GM12878 (cell line): ENCODE data around the gene KIF4B. TPM values are rescaled to one million over a fixed set of nuclear protein-coding genes. Genes with fewer than 3 reads are reported as not detected.
"Not testable (repeated sequence)": the region's sequence is repeated elsewhere in the genome, so short reads cannot be mapped to it uniquely, and the experiment has no call there.

ENCODE experiments used
- ATAC-seq: fragments of 200-7000 bp; cut with Tn5 transposase; 3 replicates; pipeline ENCODE4 v1.9.1; 2020; ENCODE audit warnings: mild to moderate bottlenecking, moderate library complexity
- BruUV-seq: library from RNA; stranded (reverse); fragments of 400-500 nt; replicated peaks from 2 replicates; lab custom pipeline; 2021; lab: Mats Ljungman, UMichigan
- CTCF ChIA-PET: fragments of 300-600 bp; sonication (Branson Sonifier 250); formaldehyde crosslinking; extraction: SDS; loops from one replicate; lab custom pipeline; 2021; ENCODE audit warnings: inconsistent platforms; lab: Yijun Ruan, JAX
- POLR2A ChIA-PET: fragments of 350-600 bp; formaldehyde crosslinking; extraction: SDS; loops from one replicate; lab custom pipeline; 2021; ENCODE audit warnings: inconsistent platforms; lab: Charles Lee
- RAD21 ChIA-PET: fragments of 300-600 bp; sonication (Branson Sonifier 250); formaldehyde crosslinking; loops from one replicate; lab custom pipeline; 2023; ENCODE audit warnings: antibody characterized with exemption; ENCODE audit not compliant: unreplicated experiment; lab: Charles Lee
- SMC1A ChIA-PET: fragments of 300-600 bp; sonication (Branson Sonifier 250); formaldehyde crosslinking; loops from one replicate; lab custom pipeline; 2023; ENCODE audit not compliant: unreplicated experiment, uncharacterized antibody; lab: Charles Lee
- DNase-seq: peaks from one replicate; pipeline ENCODE4 v3.0.0-alpha.2; 2011; ENCODE audit warnings: low read depth, low spot score
- FAIRE-seq: peaks from 3 replicates; lab custom pipeline; 2011; peaks lifted over from hg19 to GRCh38; lab: Jason Lieb, UNC
- H2AFZ ChIP-seq: 2 replicates; pipeline ENCODE4 v1.6.0; 2011; ENCODE audit warnings: low read depth, low read length, control low read depth; ENCODE audit not compliant: control insufficient read depth
- H3K27ac ChIP-seq: 2 replicates; pipeline ENCODE4 v1.5.1; 2011; ENCODE audit warnings: control low read depth; ENCODE audit not compliant: control insufficient read depth, insufficient read depth
- H3K27me3 ChIP-seq, 2 experiments: replicated peaks in 1 of 2; 2 replicates each; pipeline versions ENCODE4 v1.6.0 to v1.6.1; 2011; ENCODE audit warnings: low read length in 1 of 2; ENCODE audit not compliant: control insufficient read depth in 2 of 2, insufficient read depth in 2 of 2
- H3K36me3 ChIP-seq, 2 experiments: 2 replicates each; pipeline ENCODE4 v1.5.1; 2011; ENCODE audit warnings: low read length in 1 of 2; ENCODE audit not compliant: control insufficient read depth in 2 of 2, insufficient read depth in 2 of 2
- H3K4me1 ChIP-seq: 2 replicates; pipeline ENCODE4 v1.6.1; 2011; ENCODE audit warnings: mild to moderate bottlenecking, low read length, moderate library complexity, mixed read lengths; ENCODE audit not compliant: control insufficient read depth, insufficient read depth
- H3K4me2 ChIP-seq: 2 replicates; pipeline ENCODE4 v1.6.0; 2011; ENCODE audit warnings: control low read depth; ENCODE audit not compliant: control insufficient read depth, insufficient read depth
- H3K4me3 ChIP-seq: fragments of 200-600 bp; sonication (generic); 2 replicates; pipeline ENCODE4 v1.5.1; 2016
- H3K79me2 ChIP-seq: 2 replicates; pipeline ENCODE4 v1.6.0; 2011; ENCODE audit warnings: low read length; ENCODE audit not compliant: control insufficient read depth, insufficient read depth
- H3K9ac ChIP-seq: 2 replicates; pipeline ENCODE4 v1.8.0; 2011; ENCODE audit warnings: low read length, control low read depth, mixed read lengths; ENCODE audit not compliant: control insufficient read depth, insufficient read depth
- H3K9me3 ChIP-seq: replicated peaks from 3 replicates; pipeline ENCODE4 v1.5.1; 2011; ENCODE audit warnings: mild to moderate bottlenecking, low read length; ENCODE audit not compliant: control insufficient read depth, insufficient read depth
- H4K20me1 ChIP-seq: 2 replicates; pipeline ENCODE4 v1.6.0; 2011; ENCODE audit not compliant: control insufficient read depth, insufficient read depth
- CTCF ChIP-seq, 3 experiments: IDR thresholded peaks in 2 of 3; conservative IDR thresholded peaks in 1 of 3; 2 replicates each; pipeline ENCODE4 v1.5.1; 2011; ENCODE audit warnings: low read depth in 3 of 3, low read length in 3 of 3, mild to moderate bottlenecking in 3 of 3, control low read depth in 2 of 3, moderate library complexity in 2 of 3, inconsistent platforms in 1 of 3, mixed read lengths in 1 of 3; ENCODE audit not compliant: control insufficient read depth in 2 of 3, insufficient read depth in 1 of 3; ENCODE audit errors: extremely low read depth in 1 of 3
- MYB ChIP-seq: fragments of 150-350 bp; IDR thresholded peaks from 2 replicates; pipeline ENCODE4 v1.6.1; 2014; ENCODE audit warnings: mild to moderate bottlenecking, low read depth, low read length, borderline replicate concordance
- RAD21 ChIP-seq: IDR thresholded peaks from 2 replicates; pipeline ENCODE4 v1.6.1; 2011; ENCODE audit warnings: mild to moderate bottlenecking, low read depth, low read length, moderate library complexity; ENCODE audit not compliant: insufficient read depth
- SMC3 ChIP-seq: IDR thresholded peaks from 2 replicates; pipeline ENCODE4 v1.6.1; 2011; ENCODE audit warnings: low read length, improper control_type of control experiment, borderline replicate concordance
- STAT1 ChIP-seq: fragments of 450-650 bp; conservative IDR thresholded peaks from 2 replicates; pipeline ENCODE4 v1.6.1; 2014; ENCODE audit warnings: antibody characterized with exemption, mild to moderate bottlenecking
- WGBS: methylation state at CpG from one replicate; pipeline ENCODE4 v1.1.6; 2016; ENCODE audit warnings: low lambda C conversion rate; ENCODE audit not compliant: insufficient replicate concordance, insufficient coverage; ENCODE audit errors: missing lambda C conversion rate; 5-methylcytosine and 5-hydroxymethylcytosine counted together
- in situ Hi-C: fragments of 300-500 bp; cut with MboI; formaldehyde crosslinking; loops from 9 replicates; pipeline ENCODE4 v1.14.3; 2018; ENCODE audit warnings: mixed read lengths
- intact Hi-C: fragments of 100-400 bp; cut with micrococcal nuclease; formaldehyde crosslinking; loops from one replicate; pipeline ENCODE4 v1.14.2; 2022; ENCODE audit not compliant: unreplicated experiment
- polyA plus RNA-seq, 11 experiments: library from polyadenylated mRNA; depleted of rRNA in 4 of 11; unstranded in 6 of 11; stranded (reverse) in 5 of 11; fragments of >200 nt; fragmentation: Nextera tagmentation in 4 of 11; fragmentation: Illumina TruSeq in 1 of 11; extraction: Ambion mirVana in 4 of 11; extraction: Trizol in 1 of 11; gene quantifications; 1 replicate in 1 of 11; 2 replicates in 10 of 11; pipeline versions ENCODE4 v1.2.1 to v1.2.3, GENCODE V29; 2011 to 2016; ENCODE audit warnings: inconsistent platforms in 2 of 11, missing spikeins in 2 of 11, low read depth in 1 of 11
- total RNA-seq, 4 experiments: library from RNA; depleted of rRNA in 3 of 4; stranded (reverse); fragments of >200 nt in 3 of 4; fragmentation: Illumina TruSeq in 1 of 4; extraction: Trizol in 1 of 4; gene quantifications; 2 replicates each; pipeline versions ENCODE4 v1.2.1 to v1.2.3, GENCODE V29; 2013 to 2021

KIF4B gene
- total and polyA plus RNA-seq, 10 of the 15 experiments (the other 5 are each of a cell fraction or from before 2014, with no cell fraction given), result 0.02 to 0.20 (median 0.05) TPM; not detected in 4

GRCh38 chr5:155004138-155004744, 9.3 kb upstream of the KIF4B start:
- Histone ChIP-seq H3K27me3 (no peaks in the 10 kb centered on the region), H3K36me3 (no peaks in the 10 kb centered on the region), H3K4me2 (no peak overlapping the region), H3K4me1 (no peaks in the 10 kb centered on the region), H2AFZ (no peak overlapping the region), H3K79me2 (no peaks in the 10 kb centered on the region), H4K20me1 (no peaks in the 10 kb centered on the region), H3K4me3 (no peak overlapping the region), H3K27ac (no peak overlapping the region), H3K9me3 (no peaks in the 10 kb centered on the region; the same call in 2 of the 3 replicates), H3K9ac (no peak overlapping the region)
- peak; percentile 78 for ATAC-seq
- SMC1A ChIA-PET, result interaction anchor here (0.9 to 1.0 kb wide), 2 partner anchors 32 to 57 kb away, joined by 3 to 4 read pairs; no protein-coding TSS in a partner anchor
- TF ChIP-seq SMC3, result peak; percentile 22; the same call in 1 of the 2 replicates
- TF ChIP-seq RAD21, result peak; percentile 56; the same call in 1 of the 2 replicates
- peak; percentile 40 to 47 (median 44); a peak in 5 of 6 replicates for TF ChIP-seq CTCF (IDR thresholded peaks at IDR 0.05 in 2 of 3, conservative IDR thresholded peaks at IDR 0.05 in 1 of 3; ENCODE audit: control insufficient read depth in 2 of 3, extremely low read depth in 1 of 3, insufficient read depth in 1 of 3, low read depth in 3 of 3, low read length in 3 of 3)
- no peak for TF ChIP-seq STAT1
- no peak for TF ChIP-seq MYB
- CTCF ChIA-PET, result interaction anchor here (0.6 to 1.4 kb wide), 7 partner anchors 32 to 357 kb away, joined by 3 to 7 read pairs (median 3); no protein-coding TSS in a partner anchor
- no peak for DNase-seq
- no peak for FAIRE-seq
- 59% methylated on average over 11 of the region's 11 CpGs for WGBS
- intact Hi-C loops, result loop anchor here (5.0 kb wide), 1 partner anchor 352 kb away; no protein-coding TSS in a partner anchor
- in situ Hi-C loops, result no loop called here
- POLR2A ChIA-PET, result no interaction called here
- RAD21 ChIA-PET, result interaction anchor here (1.0 to 1.7 kb wide), 2 partner anchors 32 to 354 kb away, joined by 3 to 5 read pairs; no protein-coding TSS in a partner anchor
- BruUV-seq, result no TSS peak

GRCh38 chr5:155006265-155006664, 7.3 kb upstream of the KIF4B start:
- BruUV-seq, FAIRE-seq, intact Hi-C loops, H3K9me3 ChIP-seq, H3K4me2 ChIP-seq, H3K9ac ChIP-seq, H3K4me3 ChIP-seq, DNase-seq, RAD21 ChIA-PET, in situ Hi-C loops, ATAC-seq, H3K27me3 ChIP-seq, SMC1A ChIA-PET, H4K20me1 ChIP-seq, H3K79me2 ChIP-seq, POLR2A ChIA-PET, H3K27ac ChIP-seq, H3K36me3 ChIP-seq, H3K4me1 ChIP-seq, H2AFZ ChIP-seq: not testable (repeated sequence)
- 38% methylated on average over 1 of the region's 1 CpG for WGBS
- CTCF ChIA-PET, result interaction anchor here (0.7 kb wide), 1 partner anchor 363 kb away, joined by 4 read pairs; no protein-coding TSS in a partner anchor
